Stimulated activated naive B cell treated with anti-CD40 and anti-IgM and Interleukin-4, amounts not matched to agents 10 μg/mL and 1 μg/mL and 100 μg/mL, for 72 hours (primary cell): ENCODE measurements around the gene SEMA4B.

Experiments
- ATAC-seq, 2 donors: fragments of 150-1000 bp; cut with Tn5 transposase; replicated peaks; 2 replicates each; pipeline ENCODE4 v1.10.0; 2021; ENCODE audit warnings: moderate library complexity in 1 of 2
- DNase-seq: peaks from one replicate; pipeline ENCODE4 v3.0.0; 2021
- H3K27ac Mint-ChIP-seq: one replicate; pipeline ENCODE4 v1.8.0; 2022; ENCODE audit warnings: mild to moderate bottlenecking, mixed read lengths
- H3K27me3 Mint-ChIP-seq, 2 donors: one replicate each; pipeline ENCODE4 v1.8.0; 2022; ENCODE audit warnings: mixed read lengths in 2 of 2
- H3K36me3 Mint-ChIP-seq, 2 donors: one replicate each; pipeline ENCODE4 v1.8.0; 2022; ENCODE audit warnings: mixed read lengths in 2 of 2, mild to moderate bottlenecking in 1 of 2
- H3K4me1 Mint-ChIP-seq, 2 donors: one replicate each; pipeline ENCODE4 v1.8.0; 2022; ENCODE audit warnings: mixed read lengths in 2 of 2, mild to moderate bottlenecking in 1 of 2
- H3K4me3 Mint-ChIP-seq, 2 donors: one replicate each; pipeline ENCODE4 v1.8.0; 2022; ENCODE audit warnings: mild to moderate bottlenecking in 2 of 2, mixed read lengths in 2 of 2, moderate library complexity in 1 of 2
- H3K9me3 Mint-ChIP-seq, 2 donors: one replicate each; pipeline ENCODE4 v1.8.0; 2022; ENCODE audit warnings: mixed read lengths in 2 of 2, mild to moderate bottlenecking in 1 of 2

The SEMA4B gene

DNA sequence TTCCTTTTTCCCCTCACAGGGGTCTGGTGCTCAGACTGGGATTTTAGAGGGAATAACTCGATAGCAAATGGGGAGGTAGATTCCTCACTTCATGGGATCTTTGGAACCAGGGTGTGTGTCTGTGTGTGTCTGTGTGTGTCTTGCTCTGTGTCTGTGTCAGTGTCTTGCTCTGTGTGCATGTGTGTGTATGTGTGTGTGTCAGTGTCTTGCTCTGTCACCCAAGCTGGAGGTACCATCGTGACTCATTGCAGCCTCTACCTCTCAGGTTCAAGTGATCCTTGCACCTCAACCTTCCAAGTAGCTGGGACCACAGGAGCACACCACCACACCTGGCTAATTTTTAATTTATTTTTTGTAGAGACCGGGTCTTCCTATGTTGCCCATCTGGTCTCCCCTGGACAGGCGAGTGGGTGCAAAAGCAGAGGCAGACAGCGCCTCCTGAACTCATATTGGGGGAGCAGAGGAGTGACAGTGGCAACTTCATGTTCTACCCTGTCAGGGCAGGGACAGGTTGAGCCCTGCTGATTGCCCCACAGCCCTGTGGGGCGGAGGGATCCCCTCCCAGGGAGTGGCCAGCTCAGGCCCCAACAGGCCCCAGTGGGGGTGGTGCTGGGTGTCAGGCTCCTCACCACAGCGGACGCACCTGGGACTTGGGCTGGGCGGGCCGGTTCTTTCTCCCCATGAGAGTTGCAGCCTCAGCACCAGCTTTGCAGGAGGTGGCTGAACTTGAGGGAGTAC is 10.4 kb upstream of the SEMA4B start:
- peaks cover 0 to 10% of the 10 kb centered on the region in 2 donors for H3K36me3 Mint-ChIP-seq
- H3K27me3 Mint-ChIP-seq: no peaks in the 10 kb centered on the region
- H3K4me3 Mint-ChIP-seq: peak overlapping the region; percentile 78 to 80
- peaks cover 61 to 80% of the 10 kb centered on the region in 2 donors for H3K4me1 Mint-ChIP-seq
- peak overlapping the region; percentile 67 for H3K27ac Mint-ChIP-seq
- DNase-seq (no peak), ATAC-seq (peak; percentile 44 to 51)
- H3K9me3 Mint-ChIP-seq: no peaks in the 10 kb centered on the region

DNA sequence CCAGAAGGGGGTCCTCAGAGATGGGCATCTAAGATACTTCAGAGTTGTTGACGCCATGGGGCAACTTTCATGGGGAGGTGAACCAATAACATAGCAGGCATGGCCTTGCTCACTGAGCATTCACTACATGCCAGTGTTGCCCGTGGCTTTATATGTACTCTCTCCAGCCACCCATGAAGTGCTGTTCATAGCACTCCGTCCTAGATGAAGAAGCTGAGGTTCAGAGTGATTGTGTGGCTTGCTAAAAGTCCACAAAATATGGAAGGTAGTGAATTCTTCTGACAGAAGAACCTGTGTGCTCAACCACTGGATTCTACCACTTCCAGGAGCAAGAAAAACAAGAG is 9.8 kb upstream of the SEMA4B start:
- Mint-ChIP-seq H3K27ac (peak overlapping the region; percentile 92), H3K9me3 (no peaks in the 10 kb centered on the region), H3K4me3 (peak overlapping the region; percentile 78 to 80), H3K36me3 (peaks cover 0 to 10% of the 10 kb centered on the region in 2 donors), H3K27me3 (no peaks in the 10 kb centered on the region), H3K4me1 (peaks cover 61 to 81% of the 10 kb centered on the region in 2 donors)
- peak; percentile 48 to 53 for ATAC-seq
- DNase-seq: no peak

DNA sequence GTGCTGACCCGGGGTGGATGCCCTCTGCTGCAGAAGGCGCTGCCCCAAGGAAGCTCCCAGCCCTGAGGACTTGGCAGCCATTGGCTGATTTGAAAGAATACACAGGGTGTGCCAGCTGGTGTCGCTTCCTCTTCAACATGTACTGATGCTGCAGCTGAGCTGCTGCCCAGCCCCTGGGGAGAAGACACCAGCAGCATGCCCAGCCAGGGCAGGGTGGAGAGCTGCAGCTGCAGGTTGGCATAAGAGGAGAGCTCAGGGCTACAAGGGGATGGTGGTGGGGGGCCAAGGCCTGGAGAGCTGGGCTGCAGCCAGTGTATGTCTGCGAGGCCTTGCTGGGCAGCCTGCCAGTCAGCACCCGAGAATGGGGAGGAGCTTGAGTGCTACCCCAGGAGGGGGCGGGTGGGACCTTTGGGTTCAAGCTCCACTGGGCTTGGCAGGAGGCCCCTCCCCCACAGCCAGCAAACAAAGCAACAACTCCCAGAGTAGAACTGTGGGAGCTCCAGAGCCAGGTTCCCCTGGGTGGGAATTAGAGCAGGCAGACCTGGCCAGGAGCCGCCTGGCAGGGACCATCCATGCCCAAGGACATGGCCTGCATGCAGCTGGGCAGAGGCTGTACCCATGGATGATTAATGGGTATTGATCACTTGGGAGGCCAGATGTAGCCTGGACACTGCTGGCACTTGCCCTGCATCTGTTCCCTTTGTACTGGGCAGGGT is 9.2 kb upstream of the SEMA4B start:
- peak; percentile 70 for DNase-seq
- peak overlapping the region; percentile 92 for H3K27ac Mint-ChIP-seq
- no peaks in the 10 kb centered on the region for H3K9me3 Mint-ChIP-seq
- no peaks in the 10 kb centered on the region for H3K27me3 Mint-ChIP-seq
- peaks cover 0 to 10% of the 10 kb centered on the region in 2 donors for H3K36me3 Mint-ChIP-seq
- peaks cover 60 to 79% of the 10 kb centered on the region in 2 donors for H3K4me1 Mint-ChIP-seq
- peak; percentile 88 to 90 for ATAC-seq
- H3K4me3 Mint-ChIP-seq: peak overlapping the region; percentile 78 to 80

DNA sequence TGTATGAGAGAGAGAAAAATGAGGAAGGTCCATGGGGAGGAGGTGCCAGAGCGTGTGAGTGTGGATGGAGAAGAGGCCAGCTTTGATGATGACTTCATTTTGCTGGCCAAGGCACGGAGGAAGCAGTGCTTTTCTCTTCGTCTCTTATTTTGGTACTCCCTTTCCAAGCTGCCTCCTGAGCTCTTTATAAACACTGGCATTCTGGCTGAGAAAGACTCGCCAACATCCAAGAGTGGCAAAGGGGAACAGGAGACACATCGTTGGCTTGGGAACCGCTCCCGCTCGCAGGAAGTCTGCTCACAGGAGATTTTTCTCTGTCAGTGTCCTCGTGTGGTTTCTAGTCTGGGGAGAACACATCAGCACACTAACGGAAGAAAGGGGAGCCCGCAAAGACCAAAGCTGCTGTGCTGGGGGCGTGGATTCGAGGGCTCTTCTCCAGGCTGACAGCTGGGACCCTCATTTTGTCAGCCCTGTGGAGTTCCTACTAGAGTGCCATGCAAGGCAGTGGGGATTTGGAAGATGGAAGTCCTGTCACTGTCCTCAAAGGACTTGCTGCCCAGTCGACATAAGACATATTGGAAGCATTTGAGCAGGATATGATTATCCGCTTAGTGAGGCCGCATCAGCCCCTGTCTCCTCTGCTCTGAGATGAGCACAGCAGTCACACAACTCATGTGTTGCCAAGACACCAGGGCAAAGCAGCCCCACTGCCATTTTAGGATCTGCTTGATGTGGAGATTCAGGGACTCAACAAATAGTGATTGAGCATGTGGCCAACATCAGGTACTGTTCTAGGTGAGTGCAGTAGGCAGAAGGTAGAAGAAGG is 8.0 kb upstream of the SEMA4B start:
- H3K27me3 Mint-ChIP-seq: no peaks in the 10 kb centered on the region
- no peak for ATAC-seq
- H3K4me1 Mint-ChIP-seq: peaks cover 55 to 70% of the 10 kb centered on the region in 2 donors
- H3K4me3 Mint-ChIP-seq: peak overlapping the region; percentile 5 to 73
- no peak for DNase-seq
- peak overlapping the region; percentile 91 for H3K27ac Mint-ChIP-seq
- H3K9me3 Mint-ChIP-seq: no peaks in the 10 kb centered on the region
- peaks cover 0 to 5% of the 10 kb centered on the region in 2 donors for H3K36me3 Mint-ChIP-seq

DNA sequence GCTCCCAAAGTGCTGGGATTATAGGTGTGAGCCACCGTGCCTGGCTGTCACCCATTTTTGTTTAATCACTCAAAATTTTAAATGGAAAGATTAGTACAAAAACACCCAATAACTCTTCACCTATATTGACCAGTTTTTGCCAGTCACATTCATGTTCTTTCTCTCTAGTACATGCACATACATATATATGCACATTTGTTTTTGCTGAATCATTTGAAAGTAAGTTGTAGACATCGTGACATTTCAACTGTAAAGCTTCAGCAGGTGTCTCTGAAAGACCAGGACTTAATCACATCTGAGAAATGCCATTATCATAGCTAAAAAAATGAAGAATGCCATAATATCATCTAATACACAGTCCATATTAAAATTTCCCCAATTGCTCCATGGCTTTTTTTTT is 6.5 kb upstream of the SEMA4B start:
- no peaks in the 10 kb centered on the region for H3K27me3 Mint-ChIP-seq
- ATAC-seq (no peak), DNase-seq (no peak)
- peaks cover 0 to 5% of the 10 kb centered on the region in 2 donors for H3K36me3 Mint-ChIP-seq
- peaks cover 57 to 71% of the 10 kb centered on the region in 2 donors for H3K4me1 Mint-ChIP-seq
- H3K27ac Mint-ChIP-seq: peak overlapping the region; percentile 62
- no peaks in the 10 kb centered on the region for H3K9me3 Mint-ChIP-seq
- peak overlapping the region in 1 of 2 donors; percentile 27 for H3K4me3 Mint-ChIP-seq

DNA sequence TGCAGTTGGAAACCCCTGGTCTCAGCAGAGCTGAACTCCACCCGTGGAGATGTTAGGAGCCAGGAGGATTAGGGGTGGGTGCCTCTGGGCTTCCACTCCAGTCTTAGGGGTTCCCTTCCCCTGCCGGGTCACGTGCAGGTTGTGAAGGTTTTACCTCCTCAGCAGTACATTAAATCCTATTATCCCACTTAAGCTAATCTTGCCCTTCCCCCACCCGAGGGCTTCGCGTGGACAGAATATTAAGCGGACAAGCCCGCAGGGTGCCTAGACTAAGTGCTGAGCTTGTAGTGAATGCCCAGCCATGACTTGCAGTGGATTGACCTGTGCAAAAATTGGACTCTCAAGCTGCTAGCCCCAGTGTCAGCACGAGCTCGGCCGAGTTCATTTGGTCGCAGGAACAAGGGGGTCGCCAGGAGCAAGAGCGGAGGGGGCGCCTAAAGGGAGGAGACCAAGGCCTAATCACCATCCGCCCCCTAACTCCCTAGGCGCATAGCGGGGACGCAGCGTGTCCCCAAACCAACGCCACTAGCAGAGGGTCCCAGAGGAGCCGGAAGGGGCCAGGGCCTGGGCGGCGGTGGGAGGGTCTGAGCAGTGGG is 498 bp upstream of the SEMA4B start:
- H3K9me3 Mint-ChIP-seq: no peaks in the 10 kb centered on the region
- H3K4me1 Mint-ChIP-seq: peaks cover 39 to 65% of the 10 kb centered on the region in 2 donors
- no peaks in the 10 kb centered on the region for H3K27me3 Mint-ChIP-seq

DNA sequence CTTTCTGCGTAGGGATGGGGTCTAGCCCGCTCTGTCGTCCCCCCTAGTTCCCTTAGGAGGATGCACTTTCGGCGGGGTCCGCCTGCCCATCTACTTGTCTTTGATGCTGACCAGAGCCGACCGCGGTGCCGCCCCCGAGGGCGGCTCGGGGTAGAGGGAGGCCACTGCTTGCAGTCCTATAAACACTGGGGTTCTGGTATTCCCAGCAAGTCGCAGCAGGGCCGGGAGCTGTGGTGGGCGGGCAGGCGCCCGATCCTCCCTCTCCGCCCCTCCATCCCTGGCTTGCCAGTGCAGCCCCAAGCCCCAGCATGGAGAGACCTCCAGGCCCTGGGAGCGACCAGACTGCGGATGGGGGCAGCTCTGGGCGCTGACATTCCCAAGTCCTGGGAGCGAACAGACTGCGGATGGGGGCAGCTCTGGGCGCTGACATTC is 830 bp downstream of the SEMA4B start:
- peaks cover 51 to 76% of the 10 kb centered on the region in 2 donors for H3K4me1 Mint-ChIP-seq
- H3K9me3 Mint-ChIP-seq: no peaks in the 10 kb centered on the region
- no peaks in the 10 kb centered on the region for H3K27me3 Mint-ChIP-seq
- ATAC-seq (peak; percentile 1 to 7), DNase-seq (no peak)
- peak overlapping the region; percentile 88 to 97 for H3K4me3 Mint-ChIP-seq
- no peaks in the 10 kb centered on the region for H3K36me3 Mint-ChIP-seq
- peak overlapping the region; percentile 88 for H3K27ac Mint-ChIP-seq

More for the DNA sequence above, 498 bp upstream of the SEMA4B start:
- Mint-ChIP-seq H3K36me3 (no peaks in the 10 kb centered on the region), H3K4me3 (peak overlapping the region; percentile 92 to 97), H3K27ac (peak overlapping the region; percentile 92)
- DNase-seq (no peak), ATAC-seq (peak; percentile 6 to 47)

DNA sequence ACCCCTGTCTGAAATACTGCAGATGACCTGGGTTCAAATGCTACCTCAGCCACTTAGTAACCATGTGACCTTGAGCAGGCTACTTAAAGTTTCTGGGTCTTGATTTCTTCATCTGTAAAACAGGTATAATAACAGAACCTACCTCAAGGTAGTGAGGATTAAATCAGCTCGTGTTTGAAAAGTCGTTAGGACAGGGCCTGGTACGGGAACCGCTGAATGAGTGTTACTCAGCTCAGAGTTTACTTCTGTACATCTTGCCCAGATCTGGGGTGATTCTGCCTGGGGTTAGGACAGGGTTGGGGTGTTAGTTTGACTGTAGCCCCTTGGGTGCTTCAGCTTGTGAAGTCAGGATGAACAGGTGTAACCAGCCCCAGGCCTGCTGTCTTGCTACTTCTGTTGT is 1.8 kb downstream of the SEMA4B start:
- H3K36me3 Mint-ChIP-seq: no peaks in the 10 kb centered on the region
- peak overlapping the region; percentile 88 for H3K27ac Mint-ChIP-seq
- ATAC-seq: no peak
- no peaks in the 10 kb centered on the region for H3K9me3 Mint-ChIP-seq
- DNase-seq: no peak
- peak overlapping the region; percentile 88 to 97 for H3K4me3 Mint-ChIP-seq
- no peaks in the 10 kb centered on the region for H3K27me3 Mint-ChIP-seq
- H3K4me1 Mint-ChIP-seq: peaks cover 53 to 86% of the 10 kb centered on the region in 2 donors

DNA sequence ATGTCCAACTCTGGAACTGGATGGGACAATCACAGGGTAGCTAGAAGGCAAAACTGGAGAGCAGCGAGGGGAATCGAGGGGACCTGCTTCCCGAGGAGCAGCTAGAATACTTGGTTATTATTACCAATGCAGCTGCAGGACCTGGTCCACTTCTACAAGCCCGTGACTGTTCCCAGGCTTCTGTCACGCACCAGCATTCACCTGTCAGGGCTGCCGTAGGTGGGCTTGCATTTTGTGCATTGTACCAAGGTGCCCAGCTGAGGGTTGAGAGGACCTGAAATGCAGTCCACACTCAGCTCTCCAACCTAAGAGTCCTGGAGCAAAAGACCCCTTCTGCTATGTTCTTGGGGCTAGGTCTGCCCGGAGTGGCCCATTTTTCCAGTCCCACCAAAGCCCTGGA is 2.3 kb downstream of the SEMA4B start:
- no peaks in the 10 kb centered on the region for H3K36me3 Mint-ChIP-seq
- H3K4me3 Mint-ChIP-seq: no peak overlapping the region
- H3K27ac Mint-ChIP-seq: no peak overlapping the region
- no peaks in the 10 kb centered on the region for H3K27me3 Mint-ChIP-seq
- DNase-seq: no peak
- H3K4me1 Mint-ChIP-seq: peaks cover 52 to 87% of the 10 kb centered on the region in 2 donors
- no peaks in the 10 kb centered on the region for H3K9me3 Mint-ChIP-seq
- ATAC-seq: no peak

DNA sequence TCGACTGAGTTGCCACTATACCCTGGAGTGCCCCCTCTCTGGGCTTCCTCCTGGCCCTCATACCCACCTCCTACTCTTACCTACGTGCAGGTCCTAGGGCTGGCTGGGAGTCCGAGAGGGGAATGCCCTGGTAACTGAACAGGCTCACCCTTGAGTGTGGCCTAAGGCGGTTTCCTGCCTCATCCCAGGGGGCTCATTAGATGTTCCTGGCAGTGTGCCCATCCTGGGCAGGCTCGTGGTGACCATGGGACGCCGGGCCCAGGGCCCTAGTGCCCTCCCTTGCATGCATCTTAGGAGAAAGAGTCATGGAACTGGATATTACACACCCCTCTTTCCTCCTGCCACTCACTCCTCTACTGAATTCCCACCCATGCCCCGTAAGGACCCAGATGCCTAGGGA is 2.8 kb downstream of the SEMA4B start:
- H3K27me3 Mint-ChIP-seq: no peaks in the 10 kb centered on the region
- no peaks in the 10 kb centered on the region for H3K9me3 Mint-ChIP-seq
- H3K4me3 Mint-ChIP-seq: peak overlapping the region in 1 of 2 donors; percentile 36
- H3K4me1 Mint-ChIP-seq: peaks cover 52 to 87% of the 10 kb centered on the region in 2 donors
- peak overlapping the region; percentile 75 for H3K27ac Mint-ChIP-seq
- DNase-seq (no peak), ATAC-seq (no peak)
- H3K36me3 Mint-ChIP-seq: peaks cover 0 to 3% of the 10 kb centered on the region in 2 donors

DNA sequence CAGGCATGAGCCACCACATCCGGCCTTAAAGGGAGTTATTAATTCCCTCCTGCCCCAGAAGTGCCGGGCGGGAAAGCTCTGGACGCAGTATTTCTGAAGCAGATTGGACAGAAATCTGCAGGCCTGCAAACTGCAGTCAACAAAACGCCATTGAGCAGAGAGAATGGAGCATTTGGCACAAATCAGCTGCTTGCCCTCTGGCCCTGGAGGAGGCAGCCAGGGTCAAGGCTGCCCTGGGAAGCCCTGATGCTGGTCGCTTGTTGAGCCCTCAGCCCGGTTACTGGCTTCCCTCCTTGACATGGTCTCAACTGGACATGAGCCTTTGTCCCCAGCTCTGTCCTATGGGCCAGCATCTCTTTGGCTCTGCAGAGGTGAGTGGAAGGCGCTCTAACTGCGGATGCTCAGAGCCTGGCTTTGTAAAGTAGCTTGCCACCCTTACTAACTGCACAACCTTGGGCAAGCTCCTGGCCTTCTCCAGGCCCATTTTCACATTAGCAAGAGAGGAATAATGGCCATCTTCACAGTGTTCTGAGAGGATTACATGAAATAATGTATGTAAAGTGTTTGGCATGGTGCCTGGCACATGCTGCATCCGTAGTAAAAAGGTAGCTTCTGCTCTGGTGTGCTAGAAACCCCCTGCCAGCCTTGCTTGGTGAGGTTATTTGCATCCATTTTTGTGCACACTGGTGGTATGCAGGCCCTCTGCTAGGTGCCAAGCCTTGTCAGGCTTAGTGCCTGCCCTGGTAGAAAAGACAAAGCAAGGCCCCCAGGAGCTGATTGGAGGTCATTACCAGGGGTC is 4.1 kb downstream of the SEMA4B start:
- no peak for ATAC-seq
- no peak for DNase-seq
- H3K4me1 Mint-ChIP-seq: peaks cover 57 to 89% of the 10 kb centered on the region in 2 donors
- no peaks in the 10 kb centered on the region for H3K9me3 Mint-ChIP-seq
- no peaks in the 10 kb centered on the region for H3K27me3 Mint-ChIP-seq
- peak overlapping the region; percentile 56 for H3K27ac Mint-ChIP-seq
- peaks cover 2 to 14% of the 10 kb centered on the region in 2 donors for H3K36me3 Mint-ChIP-seq
- no peak overlapping the region for H3K4me3 Mint-ChIP-seq

DNA sequence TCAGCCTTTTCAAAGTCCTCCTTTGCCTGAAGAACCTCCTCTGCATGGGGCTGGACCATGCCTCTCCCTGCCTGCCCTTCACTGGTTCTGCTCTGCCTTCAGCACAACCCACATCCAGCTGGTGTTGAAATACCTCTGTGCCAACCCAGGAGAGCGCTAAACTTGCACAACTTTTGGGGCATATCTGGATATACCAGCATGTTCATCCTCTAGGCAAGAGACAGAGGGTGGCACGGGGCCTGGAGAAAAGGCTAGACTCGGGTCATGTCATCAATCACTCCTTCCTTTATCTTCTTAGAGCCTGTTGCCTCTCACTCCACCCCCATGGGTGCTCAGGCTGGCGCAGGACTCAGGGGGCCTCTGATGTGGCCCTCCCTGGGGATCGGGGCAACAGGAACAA is 4.8 kb downstream of the SEMA4B start:
- no peak for DNase-seq
- Mint-ChIP-seq H3K9me3 (no peaks in the 10 kb centered on the region), H3K27ac (peak overlapping the region; percentile 88), H3K36me3 (peaks cover 5 to 20% of the 10 kb centered on the region in 2 donors), H3K4me1 (peaks cover 58 to 89% of the 10 kb centered on the region in 2 donors), H3K27me3 (no peaks in the 10 kb centered on the region), H3K4me3 (no peak overlapping the region)
- no peak for ATAC-seq

DNA sequence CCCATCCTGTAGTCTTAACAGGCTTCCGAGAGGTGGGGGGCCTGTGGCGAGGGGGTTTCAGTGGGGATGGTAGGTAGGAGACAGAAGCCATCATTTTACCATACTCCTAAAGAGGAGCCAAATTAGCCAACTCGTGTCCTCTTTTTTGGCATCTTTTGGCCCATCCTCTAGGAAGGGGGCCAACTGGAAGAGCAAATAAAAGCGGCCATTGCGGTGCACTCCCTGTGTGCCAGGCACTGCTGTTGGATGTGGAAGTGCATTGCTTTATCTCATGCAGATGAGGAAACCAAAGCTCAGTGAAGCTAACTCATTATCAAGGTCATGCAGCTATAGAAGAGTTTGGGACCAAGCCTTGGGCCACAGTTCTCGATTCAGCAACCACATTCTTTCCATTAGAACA is 6.1 kb downstream of the SEMA4B start:
- peaks cover 5 to 20% of the 10 kb centered on the region in 2 donors for H3K36me3 Mint-ChIP-seq
- H3K27ac Mint-ChIP-seq: peak overlapping the region; percentile 65
- no peaks in the 10 kb centered on the region for H3K9me3 Mint-ChIP-seq
- DNase-seq: no peak
- ATAC-seq: no peak
- H3K4me1 Mint-ChIP-seq: peaks cover 68 to 100% of the 10 kb centered on the region in 2 donors
- H3K4me3 Mint-ChIP-seq: no peak overlapping the region
- H3K27me3 Mint-ChIP-seq: no peaks in the 10 kb centered on the region
